Neural cell (in vitro differentiated cells): ENCODE measurements around the gene PLOD3. TPM values are rescaled to one million over a fixed set of nuclear protein-coding genes. Genes with fewer than 3 reads are reported as not detected.

Experiments used
- H2AFZ ChIP-seq: fragments of 200-600, 300-800 bp; sonication (generic), shearing (Covaris generic); 2 replicates; pipeline ENCODE4 v1.6.0; 2014; ENCODE audit warnings: low read depth, mild to moderate bottlenecking, antibody characterized with exemption, low read length, moderate library complexity
- H3F3A ChIP-seq: fragments of 200-600 bp; shearing (Covaris generic); 2 replicates; pipeline ENCODE4 v1.6.1; 2016; ENCODE audit warnings: mild to moderate bottlenecking, moderate library complexity, mixed read lengths, antibody characterized with exemption, low read length; ENCODE audit not compliant: insufficient read depth, poor library complexity, severe bottlenecking
- H3K27ac ChIP-seq: fragments of 200-600, 300-800 bp; sonication (generic), shearing (Covaris generic); 2 replicates; pipeline ENCODE4 v1.5.1; 2014; ENCODE audit warnings: mild to moderate bottlenecking, low read length, moderate library complexity
- H3K27me3 ChIP-seq: fragments of 300-800, 200-600 bp; sonication (generic), shearing (Covaris generic); 2 replicates; pipeline ENCODE4 v1.6.0; 2014; ENCODE audit warnings: mild to moderate bottlenecking, low read depth, low read length, moderate library complexity; ENCODE audit not compliant: insufficient read depth
- H3K36me3 ChIP-seq: fragments of 300-800, 200-600 bp; sonication (generic), shearing (Covaris generic); 2 replicates; pipeline ENCODE4 v1.5.1; 2014; ENCODE audit warnings: mild to moderate bottlenecking, antibody characterized with exemption, low read length, moderate library complexity; ENCODE audit not compliant: insufficient read depth
- H3K4me2 ChIP-seq: fragments of 300-800, 200-600 bp; sonication (generic), shearing (Covaris generic); 2 replicates; pipeline ENCODE4 v1.6.0; 2014; ENCODE audit warnings: mild to moderate bottlenecking, low read length
- H3K4me3 ChIP-seq: fragments of 300-800, 200-600 bp; sonication (generic), shearing (Covaris generic); 2 replicates; pipeline ENCODE4 v1.5.1; 2014; ENCODE audit warnings: mild to moderate bottlenecking, low read length, moderate library complexity
- H3K79me2 ChIP-seq: fragments of 200-600 bp; shearing (Covaris generic); replicated peaks from 2 replicates; pipeline ENCODE4 v1.6.0; 2014; ENCODE audit warnings: mild to moderate bottlenecking, low read length, moderate library complexity; ENCODE audit not compliant: insufficient read depth
- H3K9ac ChIP-seq: fragments of 300-800, 200-600 bp; sonication (generic), shearing (Covaris generic); 2 replicates; pipeline ENCODE4 v1.6.1; 2016; ENCODE audit warnings: mild to moderate bottlenecking, low read length, mixed read lengths
- H3K9me2 ChIP-seq: fragments of 200-600 bp; shearing (Covaris generic); 2 replicates; pipeline ENCODE4 v1.6.1; 2016; ENCODE audit warnings: mild to moderate bottlenecking, low read length, mixed read lengths; ENCODE audit not compliant: insufficient read depth
- H3K9me3 ChIP-seq: fragments of 200-600, 300-800 bp; sonication (generic), shearing (Covaris generic); 2 replicates; pipeline ENCODE4 v1.6.1; 2016; ENCODE audit warnings: mild to moderate bottlenecking, mixed run types, low read length, moderate library complexity, mixed read lengths
- H4K20me1 ChIP-seq: fragments of 200-600 bp; shearing (Covaris generic); 2 replicates; pipeline ENCODE4 v1.6.1; 2016; ENCODE audit warnings: mild to moderate bottlenecking, mixed run types; ENCODE audit not compliant: insufficient read depth
- EP300 ChIP-seq: fragments of 450-650 bp; conservative IDR thresholded peaks from 2 replicates; pipeline ENCODE4 v1.6.1; 2014; ENCODE audit warnings: antibody characterized with exemption, mild to moderate bottlenecking, moderate library complexity; ENCODE audit not compliant: poor library complexity, severe bottlenecking
- EZH2 ChIP-seq: fragments of 200-600, 300-800 bp; shearing (Covaris generic), sonication (generic); IDR thresholded peaks from 2 replicates; pipeline ENCODE4 v1.6.1; 2014; ENCODE audit warnings: antibody characterized with exemption, low read length, borderline replicate concordance, mild to moderate bottlenecking; ENCODE audit not compliant: insufficient read depth, poor library complexity, severe bottlenecking
- MXI1 ChIP-seq: fragments of 450-650 bp; conservative IDR thresholded peaks from 2 replicates; pipeline ENCODE4 v1.6.1; 2014; ENCODE audit warnings: antibody characterized with exemption, mild to moderate bottlenecking; ENCODE audit not compliant: poor library complexity, severe bottlenecking
- POLR2AphosphoS5 ChIP-seq: IDR thresholded peaks from 2 replicates; pipeline ENCODE4 v1.6.1; 2012
- RAD21 ChIP-seq: fragments of 450-650 bp; conservative IDR thresholded peaks from 2 replicates; pipeline ENCODE4 v1.6.1; 2014; ENCODE audit warnings: antibody characterized with exemption, mild to moderate bottlenecking, moderate library complexity
- SMC3 ChIP-seq: fragments of 450-650 bp; conservative IDR thresholded peaks from 2 replicates; pipeline ENCODE4 v1.6.1; 2014; ENCODE audit warnings: antibody characterized with exemption, mild to moderate bottlenecking, moderate library complexity; ENCODE audit not compliant: poor library complexity
- TAF1 ChIP-seq: IDR thresholded peaks from 2 replicates; pipeline ENCODE4 v1.6.1; 2012; ENCODE audit warnings: low read depth
- polyA plus RNA-seq: library from polyadenylated mRNA; depleted of rRNA; stranded (reverse); fragments of >200 nt; gene quantifications from 2 replicates; pipeline ENCODE4 v1.2.3, GENCODE V29; 2014
- TF ChIP-seq, protein P1 (sequence below): fragments of 450-650 bp; IDR thresholded peaks from 2 replicates; pipeline ENCODE4 v1.5.1; 2014; ENCODE audit warnings: antibody characterized with exemption, mild to moderate bottlenecking, moderate library complexity; ENCODE audit not compliant: poor library complexity, severe bottlenecking
- TF ChIP-seq, protein P2 (sequence below): IDR thresholded peaks from 2 replicates; pipeline ENCODE4 v1.6.1; 2012; ENCODE audit warnings: borderline replicate concordance

Gene PLOD3
- polyA plus RNA-seq, 1 donor from 2014 or later: 19.2 TPM

DNA sequence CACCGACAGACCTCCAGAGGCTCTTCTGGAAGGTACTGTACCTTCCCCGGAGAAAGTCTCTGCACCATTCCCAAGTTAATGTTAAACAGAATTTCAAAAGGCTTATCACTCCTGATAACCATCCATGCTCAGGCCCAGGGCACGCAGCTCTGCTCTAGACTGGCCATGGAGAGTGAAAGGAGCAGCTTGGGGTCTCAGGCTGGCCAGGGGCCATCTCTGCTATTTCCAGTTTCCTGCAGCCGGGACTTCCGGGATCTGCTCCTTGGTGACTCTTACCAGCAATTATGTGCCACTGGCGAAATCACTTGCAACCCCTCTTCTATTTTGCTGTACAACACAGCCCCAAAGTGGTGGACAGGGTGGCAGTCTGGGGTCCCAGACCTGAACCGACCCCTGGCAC lies 14.3 kb upstream of the PLOD3 start:
- Histone ChIP-seq H3K4me3 (no peak overlapping the region), H3F3A (no peaks in the 10 kb centered on the region), H3K79me2 (no peaks in the 10 kb centered on the region), H3K27ac (no peak overlapping the region), H3K27me3 (no peaks in the 10 kb centered on the region), H3K9me2 (no peaks in the 10 kb centered on the region), H3K36me3 (no peaks in the 10 kb centered on the region), H2AFZ (no peak overlapping the region), H3K9ac (no peak overlapping the region), H3K9me3 (no peaks in the 10 kb centered on the region), H3K4me2 (no peak overlapping the region), H4K20me1 (no peaks in the 10 kb centered on the region)
- TF ChIP-seq EZH2 (no peak), EP300 (no peak), SMC3 (no peak), RAD21 (no peak), TAF1 (no peak), MXI1 (no peak), POLR2AphosphoS5 (no peak)
- TF ChIP-seq, protein P1, sequence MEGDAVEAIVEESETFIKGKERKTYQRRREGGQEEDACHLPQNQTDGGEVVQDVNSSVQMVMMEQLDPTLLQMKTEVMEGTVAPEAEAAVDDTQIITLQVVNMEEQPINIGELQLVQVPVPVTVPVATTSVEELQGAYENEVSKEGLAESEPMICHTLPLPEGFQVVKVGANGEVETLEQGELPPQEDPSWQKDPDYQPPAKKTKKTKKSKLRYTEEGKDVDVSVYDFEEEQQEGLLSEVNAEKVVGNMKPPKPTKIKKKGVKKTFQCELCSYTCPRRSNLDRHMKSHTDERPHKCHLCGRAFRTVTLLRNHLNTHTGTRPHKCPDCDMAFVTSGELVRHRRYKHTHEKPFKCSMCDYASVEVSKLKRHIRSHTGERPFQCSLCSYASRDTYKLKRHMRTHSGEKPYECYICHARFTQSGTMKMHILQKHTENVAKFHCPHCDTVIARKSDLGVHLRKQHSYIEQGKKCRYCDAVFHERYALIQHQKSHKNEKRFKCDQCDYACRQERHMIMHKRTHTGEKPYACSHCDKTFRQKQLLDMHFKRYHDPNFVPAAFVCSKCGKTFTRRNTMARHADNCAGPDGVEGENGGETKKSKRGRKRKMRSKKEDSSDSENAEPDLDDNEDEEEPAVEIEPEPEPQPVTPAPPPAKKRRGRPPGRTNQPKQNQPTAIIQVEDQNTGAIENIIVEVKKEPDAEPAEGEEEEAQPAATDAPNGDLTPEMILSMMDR: no peak
- TF ChIP-seq, protein P2, sequence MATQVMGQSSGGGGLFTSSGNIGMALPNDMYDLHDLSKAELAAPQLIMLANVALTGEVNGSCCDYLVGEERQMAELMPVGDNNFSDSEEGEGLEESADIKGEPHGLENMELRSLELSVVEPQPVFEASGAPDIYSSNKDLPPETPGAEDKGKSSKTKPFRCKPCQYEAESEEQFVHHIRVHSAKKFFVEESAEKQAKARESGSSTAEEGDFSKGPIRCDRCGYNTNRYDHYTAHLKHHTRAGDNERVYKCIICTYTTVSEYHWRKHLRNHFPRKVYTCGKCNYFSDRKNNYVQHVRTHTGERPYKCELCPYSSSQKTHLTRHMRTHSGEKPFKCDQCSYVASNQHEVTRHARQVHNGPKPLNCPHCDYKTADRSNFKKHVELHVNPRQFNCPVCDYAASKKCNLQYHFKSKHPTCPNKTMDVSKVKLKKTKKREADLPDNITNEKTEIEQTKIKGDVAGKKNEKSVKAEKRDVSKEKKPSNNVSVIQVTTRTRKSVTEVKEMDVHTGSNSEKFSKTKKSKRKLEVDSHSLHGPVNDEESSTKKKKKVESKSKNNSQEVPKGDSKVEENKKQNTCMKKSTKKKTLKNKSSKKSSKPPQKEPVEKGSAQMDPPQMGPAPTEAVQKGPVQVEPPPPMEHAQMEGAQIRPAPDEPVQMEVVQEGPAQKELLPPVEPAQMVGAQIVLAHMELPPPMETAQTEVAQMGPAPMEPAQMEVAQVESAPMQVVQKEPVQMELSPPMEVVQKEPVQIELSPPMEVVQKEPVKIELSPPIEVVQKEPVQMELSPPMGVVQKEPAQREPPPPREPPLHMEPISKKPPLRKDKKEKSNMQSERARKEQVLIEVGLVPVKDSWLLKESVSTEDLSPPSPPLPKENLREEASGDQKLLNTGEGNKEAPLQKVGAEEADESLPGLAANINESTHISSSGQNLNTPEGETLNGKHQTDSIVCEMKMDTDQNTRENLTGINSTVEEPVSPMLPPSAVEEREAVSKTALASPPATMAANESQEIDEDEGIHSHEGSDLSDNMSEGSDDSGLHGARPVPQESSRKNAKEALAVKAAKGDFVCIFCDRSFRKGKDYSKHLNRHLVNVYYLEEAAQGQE: no peak

DNA sequence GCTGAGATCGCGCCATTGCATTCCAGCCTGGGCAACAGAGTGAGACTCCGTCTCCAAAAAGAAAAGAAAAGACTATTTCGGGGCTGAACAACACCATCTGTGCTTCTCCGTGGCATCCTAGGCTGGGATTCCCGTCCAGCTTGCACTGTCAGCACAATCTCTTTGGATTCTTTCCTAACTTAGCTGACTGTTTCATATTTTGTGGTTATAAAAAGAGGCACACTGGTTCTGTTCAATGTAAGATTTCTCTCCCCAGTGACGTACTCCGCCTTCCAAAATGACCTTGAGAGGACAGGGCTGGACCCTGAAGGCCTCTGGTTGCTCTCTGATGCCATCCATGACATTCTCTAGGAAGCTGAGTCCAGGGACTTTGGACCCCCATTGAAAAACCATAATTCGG lies 9.3 kb upstream of the PLOD3 start:
- Histone ChIP-seq H2AFZ (no peak overlapping the region), H3K27ac (no peak overlapping the region), H3K9me3 (no peaks in the 10 kb centered on the region)

More for the DNA sequence above, 9.3 kb upstream of the PLOD3 start:
- no peak overlapping the region for H3K4me2 ChIP-seq
- TF ChIP-seq, protein P1: no peak
- TF ChIP-seq EP300 (no peak), TAF1 (no peak), EZH2 (no peak), POLR2AphosphoS5 (no peak), RAD21 (no peak), SMC3 (no peak), MXI1 (no peak)
- TF ChIP-seq, protein P2: no peak
- no peaks in the 10 kb centered on the region for H3K36me3 ChIP-seq
- no peaks in the 10 kb centered on the region for H3F3A ChIP-seq
- H3K4me3 ChIP-seq: no peak overlapping the region
- no peaks in the 10 kb centered on the region for H3K9me2 ChIP-seq
- no peaks in the 10 kb centered on the region for H4K20me1 ChIP-seq
- no peak overlapping the region for H3K9ac ChIP-seq
- no peaks in the 10 kb centered on the region for H3K27me3 ChIP-seq
- no peaks in the 10 kb centered on the region for H3K79me2 ChIP-seq
